Panc1 (cell line): ENCODE data around the gene LRRC27. TPM values are rescaled to one million over a fixed set of nuclear protein-coding genes. Genes with fewer than 3 reads are reported as not detected.
"Not testable (repeated sequence)": the region's sequence is repeated elsewhere in the genome, so short reads cannot be mapped to it uniquely, and the experiment has no call there.

Experiments
- ATAC-seq: fragments of 200-7000 bp; cut with Tn5 transposase; 2 replicates; pipeline ENCODE4 v1.9.1; 2020; ENCODE audit warnings: mild to moderate bottlenecking, moderate library complexity
- BruUV-seq: library from RNA; stranded (reverse); fragments of 400-500 nt; replicated peaks from 2 replicates; lab custom pipeline; 2021; lab: Mats Ljungman, UMichigan
- CTCF ChIA-PET: fragments of 300-600 bp; sonication (Branson Sonifier 250); formaldehyde crosslinking; loops from one replicate; lab custom pipeline; 2022; ENCODE audit warnings: antibody characterized with exemption; lab: Charles Lee
- POLR2A ChIA-PET: fragments of 300-600 bp; sonication (Branson Sonifier 250); formaldehyde crosslinking; loops from one replicate; lab custom pipeline; 2022; ENCODE audit warnings: antibody characterized with exemption; lab: Charles Lee
- DNase-seq: peaks from one replicate; pipeline ENCODE4 v3.0.0-alpha.2; 2010; ENCODE audit warnings: low read depth, low spot score
- H3K27ac ChIP-seq: 2 replicates; pipeline ENCODE4 v1.5.1; 2011; ENCODE audit warnings: mild to moderate bottlenecking, low read length, inconsistent platforms
- H3K27me3 ChIP-seq: fragments of 200-500 bp; sonication (Bioruptor generic); 2 replicates; pipeline ENCODE4 v1.6.0; 2014; ENCODE audit warnings: low read length, inconsistent platforms; ENCODE audit not compliant: control insufficient read depth, insufficient read depth
- H3K36me3 ChIP-seq: fragments of 200-500 bp; sonication (Bioruptor generic); 2 replicates; pipeline ENCODE4 v1.5.1; 2014; ENCODE audit warnings: inconsistent platforms, mild to moderate bottlenecking, low read length, moderate library complexity; ENCODE audit not compliant: control insufficient read depth, insufficient read depth
- H3K4me1 ChIP-seq: 2 replicates; pipeline ENCODE4 v1.5.1; 2011; ENCODE audit warnings: inconsistent platforms, mild to moderate bottlenecking, low read length, moderate library complexity; ENCODE audit not compliant: control insufficient read depth, insufficient read depth
- H3K4me3 ChIP-seq, 2 experiments: 2 replicates each; pipeline ENCODE4 v1.5.1; 2011 to 2012; ENCODE audit warnings: low read depth in 2 of 2, low read length in 2 of 2, mild to moderate bottlenecking in 2 of 2, inconsistent platforms in 1 of 2, moderate library complexity in 1 of 2
- H3K9me3 ChIP-seq: fragments of 200-500 bp; sonication (Bioruptor generic); 2 replicates; pipeline ENCODE4 v1.5.1; 2014; ENCODE audit warnings: low read depth, mild to moderate bottlenecking, inconsistent platforms, low read length, moderate library complexity; ENCODE audit not compliant: control insufficient read depth, insufficient read depth
- POLR2AphosphoS5 ChIP-seq: IDR thresholded peaks from 2 replicates; pipeline ENCODE4 v1.6.1; 2012; ENCODE audit warnings: mild to moderate bottlenecking, low read depth, low read length, moderate library complexity
- SIN3A ChIP-seq: IDR thresholded peaks from 2 replicates; pipeline ENCODE4 v1.6.1; 2012; ENCODE audit warnings: low read depth, mild to moderate bottlenecking, low read length, moderate library complexity, borderline replicate concordance; ENCODE audit not compliant: insufficient read depth
- TCF7L2 ChIP-seq: IDR thresholded peaks from 2 replicates; pipeline ENCODE4 v1.6.1; 2011; ENCODE audit warnings: mild to moderate bottlenecking, low read depth, low read length, inconsistent platforms
- in situ Hi-C: cut with HindIII; loops from 2 replicates; pipeline ENCODE4 v1.10.0; 2016; ENCODE audit warnings: low sequenced_read_pairs, low pct_unique_long_range_greater_than_20kb
- intact Hi-C: fragments of 100-400 bp; cut with micrococcal nuclease; formaldehyde crosslinking; loops from one replicate; pipeline ENCODE4 v1.10.0; 2022; ENCODE audit not compliant: unreplicated experiment
- total RNA-seq: library from RNA; stranded (reverse); gene quantifications from one replicate; pipeline ENCODE4 v1.2.1, GENCODE V29; 2021; ENCODE audit not compliant: unreplicated experiment
- TF ChIP-seq, protein P1 (sequence below): fragments of 450-650 bp; IDR thresholded peaks from 2 replicates; pipeline ENCODE4 v1.5.1; 2017; ENCODE audit warnings: mild to moderate bottlenecking
- TF ChIP-seq, protein P2 (sequence below), 2 experiments: IDR thresholded peaks; 2 replicates each; pipeline ENCODE4 v1.6.1; 2011 to 2012; ENCODE audit warnings: low read depth in 2 of 2, control low read depth in 1 of 2, low read length in 1 of 2, mild to moderate bottlenecking in 1 of 2, moderate library complexity in 1 of 2; ENCODE audit not compliant: insufficient read depth in 1 of 2

The LRRC27 gene
- total RNA-seq, 1 experiment from 2014 or later: 15.7 TPM

DNA sequence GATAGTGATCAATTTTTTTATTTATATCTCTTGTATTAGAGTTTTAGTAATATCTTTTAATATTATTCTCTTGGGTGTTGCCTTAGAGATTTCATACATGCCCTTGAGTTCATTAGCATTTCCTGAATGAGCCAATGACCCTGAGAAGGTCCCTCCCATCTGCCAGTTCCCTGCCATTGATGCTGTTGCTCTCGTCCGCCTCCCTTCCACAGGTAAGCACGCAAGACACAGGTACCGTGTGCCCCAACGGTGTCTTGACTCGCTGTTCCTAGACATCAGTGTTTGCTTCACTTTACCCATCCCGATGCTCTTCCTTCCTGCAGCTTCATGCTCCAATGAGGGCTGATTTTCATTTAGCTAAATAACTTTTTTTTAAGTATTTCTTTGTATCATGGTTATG, 45.3 kb downstream of the LRRC27 start:
- no peak for DNase-seq
- in situ Hi-C loops: no loop called here
- no TSS peak for BruUV-seq
- Histone ChIP-seq H3K27ac (no peak overlapping the region), H3K27me3 (no peaks in the 10 kb centered on the region), H3K36me3 (no peaks in the 10 kb centered on the region), H3K4me1 (peaks cover 5% of the 10 kb centered on the region), H3K4me3 (no peak overlapping the region), H3K9me3 (no peaks in the 10 kb centered on the region)
- ChIA-PET POLR2A (no interaction called here), CTCF (no interaction called here)
- intact Hi-C loops: no loop called here
- TF ChIP-seq, protein P1, sequence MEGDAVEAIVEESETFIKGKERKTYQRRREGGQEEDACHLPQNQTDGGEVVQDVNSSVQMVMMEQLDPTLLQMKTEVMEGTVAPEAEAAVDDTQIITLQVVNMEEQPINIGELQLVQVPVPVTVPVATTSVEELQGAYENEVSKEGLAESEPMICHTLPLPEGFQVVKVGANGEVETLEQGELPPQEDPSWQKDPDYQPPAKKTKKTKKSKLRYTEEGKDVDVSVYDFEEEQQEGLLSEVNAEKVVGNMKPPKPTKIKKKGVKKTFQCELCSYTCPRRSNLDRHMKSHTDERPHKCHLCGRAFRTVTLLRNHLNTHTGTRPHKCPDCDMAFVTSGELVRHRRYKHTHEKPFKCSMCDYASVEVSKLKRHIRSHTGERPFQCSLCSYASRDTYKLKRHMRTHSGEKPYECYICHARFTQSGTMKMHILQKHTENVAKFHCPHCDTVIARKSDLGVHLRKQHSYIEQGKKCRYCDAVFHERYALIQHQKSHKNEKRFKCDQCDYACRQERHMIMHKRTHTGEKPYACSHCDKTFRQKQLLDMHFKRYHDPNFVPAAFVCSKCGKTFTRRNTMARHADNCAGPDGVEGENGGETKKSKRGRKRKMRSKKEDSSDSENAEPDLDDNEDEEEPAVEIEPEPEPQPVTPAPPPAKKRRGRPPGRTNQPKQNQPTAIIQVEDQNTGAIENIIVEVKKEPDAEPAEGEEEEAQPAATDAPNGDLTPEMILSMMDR: no peak
- TF ChIP-seq TCF7L2 (no peak), POLR2AphosphoS5 (no peak), SIN3A (no peak)
- TF ChIP-seq, protein P2, sequence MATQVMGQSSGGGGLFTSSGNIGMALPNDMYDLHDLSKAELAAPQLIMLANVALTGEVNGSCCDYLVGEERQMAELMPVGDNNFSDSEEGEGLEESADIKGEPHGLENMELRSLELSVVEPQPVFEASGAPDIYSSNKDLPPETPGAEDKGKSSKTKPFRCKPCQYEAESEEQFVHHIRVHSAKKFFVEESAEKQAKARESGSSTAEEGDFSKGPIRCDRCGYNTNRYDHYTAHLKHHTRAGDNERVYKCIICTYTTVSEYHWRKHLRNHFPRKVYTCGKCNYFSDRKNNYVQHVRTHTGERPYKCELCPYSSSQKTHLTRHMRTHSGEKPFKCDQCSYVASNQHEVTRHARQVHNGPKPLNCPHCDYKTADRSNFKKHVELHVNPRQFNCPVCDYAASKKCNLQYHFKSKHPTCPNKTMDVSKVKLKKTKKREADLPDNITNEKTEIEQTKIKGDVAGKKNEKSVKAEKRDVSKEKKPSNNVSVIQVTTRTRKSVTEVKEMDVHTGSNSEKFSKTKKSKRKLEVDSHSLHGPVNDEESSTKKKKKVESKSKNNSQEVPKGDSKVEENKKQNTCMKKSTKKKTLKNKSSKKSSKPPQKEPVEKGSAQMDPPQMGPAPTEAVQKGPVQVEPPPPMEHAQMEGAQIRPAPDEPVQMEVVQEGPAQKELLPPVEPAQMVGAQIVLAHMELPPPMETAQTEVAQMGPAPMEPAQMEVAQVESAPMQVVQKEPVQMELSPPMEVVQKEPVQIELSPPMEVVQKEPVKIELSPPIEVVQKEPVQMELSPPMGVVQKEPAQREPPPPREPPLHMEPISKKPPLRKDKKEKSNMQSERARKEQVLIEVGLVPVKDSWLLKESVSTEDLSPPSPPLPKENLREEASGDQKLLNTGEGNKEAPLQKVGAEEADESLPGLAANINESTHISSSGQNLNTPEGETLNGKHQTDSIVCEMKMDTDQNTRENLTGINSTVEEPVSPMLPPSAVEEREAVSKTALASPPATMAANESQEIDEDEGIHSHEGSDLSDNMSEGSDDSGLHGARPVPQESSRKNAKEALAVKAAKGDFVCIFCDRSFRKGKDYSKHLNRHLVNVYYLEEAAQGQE (IDR thresholded peaks at IDR 0.05; ENCODE audit: insufficient read depth in 1 of 2, low read depth in 2 of 2, low read length in 1 of 2): no peak
- no peak for ATAC-seq

DNA sequence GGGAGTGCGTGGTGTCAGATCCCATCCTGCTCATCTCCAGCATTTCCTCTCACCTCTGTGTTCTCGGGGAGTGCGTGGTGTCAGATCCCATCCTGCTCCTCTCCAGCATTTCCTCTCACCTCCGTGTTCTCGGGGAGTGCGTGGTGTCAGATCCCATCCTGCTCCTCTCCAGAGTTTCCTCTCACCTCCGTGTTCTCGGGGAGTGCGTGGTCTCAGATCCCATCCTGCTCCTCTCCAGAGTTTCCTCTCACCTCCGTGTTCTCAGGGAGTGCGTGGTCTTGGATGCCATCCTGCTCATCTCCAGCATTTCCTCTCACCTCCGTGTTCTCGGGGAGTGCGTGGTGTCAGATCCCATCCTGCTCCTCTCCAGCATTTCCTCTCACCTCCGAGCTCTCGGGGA, 47.0 kb downstream of the LRRC27 start:
- H3K36me3 ChIP-seq, H3K27me3 ChIP-seq, H3K4me3 ChIP-seq, H3K27ac ChIP-seq, DNase-seq, H3K9me3 ChIP-seq, ATAC-seq, BruUV-seq, H3K4me1 ChIP-seq, CTCF ChIA-PET, intact Hi-C loops, in situ Hi-C loops: not testable (repeated sequence)
- POLR2A ChIA-PET: interaction anchor here (0.7 kb wide), 1 partner anchor 103 kb away, joined by 3 read pairs; no protein-coding TSS in a partner anchor

DNA sequence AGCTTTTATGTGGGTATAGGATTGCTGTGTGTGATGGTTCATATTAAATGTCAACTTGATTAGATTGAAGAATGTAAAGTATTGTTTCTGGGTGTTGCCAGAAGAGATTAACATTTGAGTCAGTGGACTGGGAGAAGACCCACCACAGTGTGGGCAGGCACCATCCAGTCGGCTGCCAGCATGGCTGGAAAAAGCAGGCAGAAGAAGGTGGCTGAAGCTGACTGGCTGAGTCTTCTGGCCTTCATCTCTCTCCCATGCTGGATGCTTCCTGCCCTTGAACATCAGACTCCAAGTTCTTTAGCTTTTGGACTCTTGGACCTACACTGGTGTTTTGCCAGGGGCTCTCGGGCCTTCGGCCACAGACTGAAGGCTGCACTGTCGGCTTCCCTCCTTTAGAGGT, 49.0 kb downstream of the LRRC27 start:
- BruUV-seq, intact Hi-C loops, DNase-seq, H3K27ac ChIP-seq, H3K4me1 ChIP-seq, in situ Hi-C loops, H3K36me3 ChIP-seq, H3K27me3 ChIP-seq, H3K9me3 ChIP-seq, ATAC-seq, H3K4me3 ChIP-seq, POLR2A ChIA-PET: not testable (repeated sequence)
- CTCF ChIA-PET: interaction anchor here (0.5 kb wide), 1 partner anchor 64 kb away, joined by 9 read pairs; no protein-coding TSS in a partner anchor
